Ovary (tissue), 3 donors: Measurements from ENCODE around the gene MATCAP1.

Source experiments
- CTCF ChIP-seq, 3 donors: fragments of 450-650 bp in 2 of 3; fragments of 200-600 bp in 1 of 3; IDR thresholded peaks; one replicate each; pipeline versions ENCODE4 v1.5.1 to v1.8.0; 2016 to 2022; ENCODE audit warnings: antibody characterized with exemption in 3 of 3, mild to moderate bottlenecking in 1 of 3
- POLR2A ChIP-seq: fragments of 450-650 bp; IDR thresholded peaks from one replicate; pipeline ENCODE4 v1.6.1; 2017; ENCODE audit warnings: antibody characterized with exemption, mild to moderate bottlenecking, moderate library complexity
- donor health status: DM: no; HTN: no; CAD: no.

- TF ChIP-seq CTCF (IDR thresholded peaks at IDR 0.05) = no peak
- no peak for TF ChIP-seq POLR2A
Observed at GRCh38 chr16:67145746-67146145, 38.0 kb downstream of the MATCAP1 start.
